Loucy (cell line): ENCODE data around the gene RCAN3.
"Not testable (repeated sequence)": the region's sequence is repeated elsewhere in the genome, so short reads cannot be mapped to it uniquely, and the experiment has no call there.

Experiments used
- H2AFZ ChIP-seq: fragments of 200-600 bp; sonication (generic); 2 replicates; pipeline ENCODE4 v1.6.0; 2016; ENCODE audit warnings: antibody characterized with exemption, mild to moderate bottlenecking, low read length, moderate library complexity
- H3F3A ChIP-seq: fragments of 200-600 bp; 2 replicates; pipeline ENCODE4 v1.6.0; 2016; ENCODE audit warnings: antibody characterized with exemption, low read depth, mild to moderate bottlenecking
- H3K27me3 ChIP-seq: fragments of 200-600 bp; sonication (generic); 2 replicates; pipeline ENCODE4 v1.6.1; 2014; ENCODE audit warnings: low read length, mild to moderate bottlenecking; ENCODE audit not compliant: insufficient read depth, poor library complexity, severe bottlenecking
- H3K36me3 ChIP-seq: fragments of 200-600 bp; sonication (generic); 2 replicates; pipeline ENCODE4 v1.6.1; 2016; ENCODE audit warnings: low read length; ENCODE audit not compliant: insufficient read depth
- H3K4me1 ChIP-seq: fragments of 200-600 bp; sonication (generic); 2 replicates; pipeline ENCODE4 v1.5.1; 2014; ENCODE audit warnings: low read length, mild to moderate bottlenecking; ENCODE audit not compliant: insufficient read depth, poor library complexity, severe bottlenecking
- H3K4me2 ChIP-seq: fragments of 200-600 bp; sonication (generic); 2 replicates; pipeline ENCODE4 v1.6.0; 2014; ENCODE audit warnings: antibody characterized with exemption, low read length, low read depth, mild to moderate bottlenecking; ENCODE audit not compliant: poor library complexity, severe bottlenecking
- H3K4me3 ChIP-seq: fragments of 200-600 bp; sonication (generic); 2 replicates; pipeline ENCODE4 v1.5.1; 2014; ENCODE audit warnings: low read length, mild to moderate bottlenecking, mixed read lengths; ENCODE audit not compliant: poor library complexity, severe bottlenecking
- H3K79me2 ChIP-seq: fragments of 200-600 bp; sonication (generic); 2 replicates; pipeline ENCODE4 v1.6.1; 2014; ENCODE audit warnings: low read length; ENCODE audit not compliant: insufficient read depth
- H3K9ac ChIP-seq: fragments of 200-600 bp; sonication (generic); 2 replicates; pipeline ENCODE4 v1.6.0; 2014; ENCODE audit warnings: mild to moderate bottlenecking, low read depth, low read length, moderate library complexity; ENCODE audit not compliant: poor library complexity, severe bottlenecking
- H3K9me2 ChIP-seq: fragments of 200-600 bp; sonication (generic); replicated peaks from 2 replicates; pipeline ENCODE4 v1.6.1; 2016; ENCODE audit warnings: low read depth, low read length, mixed read lengths
- H3K9me3 ChIP-seq: fragments of 200-600 bp; sonication (generic); 2 replicates; pipeline ENCODE4 v1.6.1; 2014; ENCODE audit warnings: mild to moderate bottlenecking, antibody characterized with exemption, low read length, low read depth; ENCODE audit not compliant: insufficient read depth
- H4K20me1 ChIP-seq: fragments of 200-600 bp; sonication (generic); 2 replicates; pipeline ENCODE4 v1.6.0; 2014; ENCODE audit warnings: antibody characterized with exemption, low read length, mild to moderate bottlenecking; ENCODE audit not compliant: insufficient read depth, poor library complexity, severe bottlenecking
- CTCF ChIP-seq: fragments of 200-600 bp; sonication (generic); conservative IDR thresholded peaks from 2 replicates; pipeline ENCODE4 v1.5.1; 2014; ENCODE audit warnings: mild to moderate bottlenecking, antibody characterized with exemption, low read length
- EZH2phosphoT487 ChIP-seq: fragments of 200-600 bp; IDR thresholded peaks from 2 replicates; pipeline ENCODE4 v1.6.1; 2018; ENCODE audit warnings: antibody characterized with exemption, mild to moderate bottlenecking, moderate library complexity, borderline replicate concordance

Gene RCAN3

GRCh38 chr1:24516506-24516905 is 13.9 kb downstream of the RCAN3 start:
- H3K36me3 ChIP-seq, result peaks cover 8% of the 10 kb centered on the region; the same call in 1 of the 2 replicates
- no peak overlapping the region for H3K4me3 ChIP-seq
- peaks cover 27% of the 10 kb centered on the region for H3K79me2 ChIP-seq
- no peaks in the 10 kb centered on the region for H3K4me1 ChIP-seq
- TF ChIP-seq EZH2phosphoT487 (no peak), CTCF (no peak)
- no peaks in the 10 kb centered on the region for H3K27me3 ChIP-seq
- H4K20me1 ChIP-seq, result no peaks in the 10 kb centered on the region
- no peak overlapping the region for H2AFZ ChIP-seq
- no peak overlapping the region for H3K4me2 ChIP-seq
- H3K9me3 ChIP-seq, result no peaks in the 10 kb centered on the region
- H3K9me2 ChIP-seq, result no peaks in the 10 kb centered on the region
- H3F3A ChIP-seq, result no peaks in the 10 kb centered on the region
- H3K9ac ChIP-seq, result no peak overlapping the region

- Histone ChIP-seq H3K9me3 (no peaks in the 10 kb centered on the region), H3K9ac (no peak overlapping the region), H2AFZ (no peak overlapping the region), H3K36me3 (peaks cover 8% of the 10 kb centered on the region; the same call in 1 of the 2 replicates), H3F3A (no peaks in the 10 kb centered on the region), H3K4me3 (no peak overlapping the region), H3K4me2 (no peak overlapping the region), H3K4me1 (no peaks in the 10 kb centered on the region), H3K27me3 (no peaks in the 10 kb centered on the region), H3K9me2 (no peaks in the 10 kb centered on the region), H3K79me2 (peaks cover 16% of the 10 kb centered on the region), H4K20me1 (no peaks in the 10 kb centered on the region)
- TF ChIP-seq CTCF (no peak), EZH2phosphoT487 (no peak)
Measured at GRCh38 chr1:24517898-24518297, 15.3 kb downstream of the RCAN3 start.

- H3K9me2 ChIP-seq, H3K36me3 ChIP-seq, H3K27me3 ChIP-seq, H2AFZ ChIP-seq, H3K4me3 ChIP-seq, H3K9me3 ChIP-seq, H3K4me1 ChIP-seq, H4K20me1 ChIP-seq, H3F3A ChIP-seq, H3K9ac ChIP-seq, H3K4me2 ChIP-seq: not testable (repeated sequence)
- H3K79me2 ChIP-seq, result peaks cover 14% of the 10 kb centered on the region
Measured at GRCh38 chr1:24520282-24520681, 17.6 kb downstream of the RCAN3 start.

- no peaks in the 10 kb centered on the region for H4K20me1 ChIP-seq
- no peak overlapping the region for H3K9ac ChIP-seq
- H3K36me3 ChIP-seq, result no peaks in the 10 kb centered on the region; the same call in 1 of the 2 replicates
- no peaks in the 10 kb centered on the region for H3K4me1 ChIP-seq
- H3K79me2 ChIP-seq, result peaks cover 18% of the 10 kb centered on the region; the same call in 1 of the 2 replicates
- no peak overlapping the region for H3K4me3 ChIP-seq
- no peaks in the 10 kb centered on the region for H3K27me3 ChIP-seq
- H3K9me2 ChIP-seq, result no peaks in the 10 kb centered on the region
- H3K4me2 ChIP-seq, result no peak overlapping the region
- TF ChIP-seq CTCF, result no peak
- TF ChIP-seq EZH2phosphoT487, result no peak
- H2AFZ ChIP-seq, result no peak overlapping the region
- H3K9me3 ChIP-seq, result no peaks in the 10 kb centered on the region
- H3F3A ChIP-seq, result no peaks in the 10 kb centered on the region
Measured at GRCh38 chr1:24525606-24526005, 23.0 kb downstream of the RCAN3 start.
